Fibroblast of skin of left biceps (primary cell): ENCODE measurements around the gene OR52W1.

Experiments used
- DNase-seq, 2 experiments: peaks; one replicate each; pipeline ENCODE4 v3.0.0-alpha.2; 2013; ENCODE audit warnings: low read depth in 2 of 2

Gene OR52W1, protein sequence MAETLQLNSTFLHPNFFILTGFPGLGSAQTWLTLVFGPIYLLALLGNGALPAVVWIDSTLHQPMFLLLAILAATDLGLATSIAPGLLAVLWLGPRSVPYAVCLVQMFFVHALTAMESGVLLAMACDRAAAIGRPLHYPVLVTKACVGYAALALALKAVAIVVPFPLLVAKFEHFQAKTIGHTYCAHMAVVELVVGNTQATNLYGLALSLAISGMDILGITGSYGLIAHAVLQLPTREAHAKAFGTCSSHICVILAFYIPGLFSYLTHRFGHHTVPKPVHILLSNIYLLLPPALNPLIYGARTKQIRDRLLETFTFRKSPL

DNA sequence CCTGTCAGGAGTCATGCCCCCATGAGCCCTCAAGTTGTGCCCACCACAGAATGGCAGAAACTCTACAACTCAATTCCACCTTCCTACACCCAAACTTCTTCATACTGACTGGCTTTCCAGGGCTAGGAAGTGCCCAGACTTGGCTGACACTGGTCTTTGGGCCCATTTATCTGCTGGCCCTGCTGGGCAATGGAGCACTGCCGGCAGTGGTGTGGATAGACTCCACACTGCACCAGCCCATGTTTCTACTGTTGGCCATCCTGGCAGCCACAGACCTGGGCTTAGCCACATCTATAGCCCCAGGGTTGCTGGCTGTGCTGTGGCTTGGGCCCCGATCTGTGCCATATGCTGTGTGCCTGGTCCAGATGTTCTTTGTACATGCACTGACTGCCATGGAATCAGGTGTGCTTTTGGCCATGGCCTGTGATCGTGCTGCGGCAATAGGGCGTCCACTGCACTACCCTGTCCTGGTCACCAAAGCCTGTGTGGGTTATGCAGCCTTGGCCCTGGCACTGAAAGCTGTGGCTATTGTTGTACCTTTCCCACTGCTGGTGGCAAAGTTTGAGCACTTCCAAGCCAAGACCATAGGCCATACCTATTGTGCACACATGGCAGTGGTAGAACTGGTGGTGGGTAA, at the start of gene OR52W1:
Gene OR52W1 (plus strand): TSS at position 51 of the 637 bp plus-strand sequence. CDS start 0 bp downstream, at position 51.
- no peak for DNase-seq

DNA sequence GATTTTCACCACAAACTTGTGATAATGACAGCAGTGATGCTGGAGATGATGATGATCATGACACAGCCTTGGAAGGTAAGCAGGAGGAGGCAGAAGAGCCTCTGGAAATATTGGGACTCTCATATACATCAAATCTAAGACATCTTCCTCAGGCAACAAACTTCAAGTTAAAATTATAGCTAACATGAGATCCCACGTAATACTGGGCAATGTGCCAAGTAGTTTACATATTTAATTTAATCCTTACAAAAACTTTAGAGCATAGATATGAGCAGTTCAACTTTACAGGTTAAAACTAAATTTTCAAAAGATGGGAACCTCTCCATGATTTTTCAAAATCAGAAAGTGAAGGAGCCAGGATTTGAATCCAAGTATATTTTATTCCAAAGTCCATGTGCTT, 47.9 kb upstream of the OR52W1 start:
- no peak for DNase-seq

DNA sequence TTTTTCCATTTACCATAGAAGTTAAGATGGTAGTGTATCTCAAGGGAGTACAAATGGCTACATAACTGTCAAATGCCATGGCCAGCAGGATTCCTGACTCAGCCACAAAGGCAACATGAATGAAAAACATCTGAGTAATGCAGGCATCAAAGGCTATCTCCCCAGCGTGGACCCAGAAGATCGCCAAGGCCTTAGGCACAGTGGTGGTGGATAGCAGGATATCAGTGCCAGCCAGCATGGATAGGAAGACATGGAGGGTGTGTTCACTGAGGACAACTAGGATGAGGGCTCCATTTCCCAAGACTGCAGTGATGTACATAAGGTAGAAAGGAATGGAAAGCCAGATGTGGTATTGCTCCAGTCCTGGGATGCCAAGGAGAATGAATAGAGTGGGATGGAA, 46.9 kb upstream of the OR52W1 start:
- no peak for DNase-seq

DNA sequence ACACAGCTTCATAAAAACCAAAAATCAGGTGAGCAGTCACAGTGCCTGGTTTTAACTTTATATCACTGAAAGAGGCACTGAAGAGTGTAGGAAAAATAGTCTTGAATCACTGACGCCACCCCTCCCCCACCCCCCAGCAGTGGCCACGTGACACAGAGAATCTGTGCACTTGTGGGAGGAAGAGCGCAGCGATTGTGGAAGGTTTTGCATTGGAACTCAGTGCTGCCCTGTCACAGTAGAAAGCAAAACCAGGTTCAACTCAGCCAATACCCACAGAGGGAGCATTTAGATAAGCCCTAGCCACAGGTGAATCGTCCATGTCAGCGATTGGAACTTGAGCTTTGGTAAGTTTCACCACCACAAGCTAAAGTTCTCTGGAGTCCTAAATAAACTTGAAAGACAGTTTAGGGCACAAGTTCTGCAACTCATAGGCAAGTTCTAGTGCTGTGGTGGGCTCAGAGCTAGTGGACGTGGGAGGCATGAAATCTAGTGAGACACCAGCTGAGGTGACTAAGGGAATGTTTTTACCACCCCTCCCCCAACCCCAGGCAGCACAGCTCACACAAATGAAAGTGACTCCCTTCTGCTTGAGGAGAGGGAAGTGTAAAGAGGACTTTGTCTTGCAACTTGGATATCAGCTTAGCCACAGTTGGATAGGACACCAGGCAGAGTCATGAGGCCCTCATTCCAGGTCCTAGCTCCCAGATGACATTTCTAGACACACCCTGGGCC, 42.2 kb upstream of the OR52W1 start:
- no peak for DNase-seq

DNA sequence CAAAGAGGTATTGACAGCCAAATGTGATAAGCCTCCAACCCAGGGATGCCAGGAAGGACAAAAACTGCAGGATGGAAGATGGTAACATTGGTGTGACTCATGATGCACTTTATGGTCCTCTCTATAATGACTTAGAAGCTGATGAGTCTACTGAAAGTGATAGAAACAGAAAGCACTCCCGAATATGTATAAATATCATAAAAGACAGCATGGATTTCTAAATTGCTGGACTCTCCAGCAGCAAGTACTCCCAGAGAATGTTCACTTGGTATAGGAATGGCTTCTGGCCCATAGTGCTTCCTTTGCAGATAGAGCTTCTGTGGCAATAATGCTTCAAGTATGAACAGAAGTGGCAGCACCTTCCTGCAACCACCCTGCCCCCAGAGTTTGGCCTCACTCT, 28.8 kb upstream of the OR52W1 start, which contains the start of gene OR52B2:
Gene OR52B2 (minus strand): TSS at position 101 of the 400 bp plus-strand sequence. CDS start 0 bp downstream, at position 101.
- DNase-seq, result no peak

DNA sequence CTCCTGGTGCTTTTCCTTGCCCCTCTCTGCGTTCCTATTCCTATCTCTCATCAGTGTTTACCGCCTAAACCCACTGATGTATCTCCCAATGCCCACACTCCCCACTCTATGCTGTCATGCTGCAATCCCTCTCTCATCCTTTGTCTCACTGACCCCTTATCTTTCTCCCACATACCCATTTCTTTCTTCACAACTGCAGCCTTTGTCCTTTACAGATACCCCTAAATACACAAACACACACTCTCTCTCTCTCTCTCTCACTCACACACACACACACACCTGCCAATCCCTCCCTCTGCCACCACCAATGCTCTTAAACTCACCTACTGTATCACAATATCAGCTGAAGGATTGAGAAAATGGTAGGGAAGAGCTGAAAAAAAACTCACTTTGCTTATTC, 23.6 kb upstream of the OR52W1 start:
- DNase-seq, result no peak

DNA sequence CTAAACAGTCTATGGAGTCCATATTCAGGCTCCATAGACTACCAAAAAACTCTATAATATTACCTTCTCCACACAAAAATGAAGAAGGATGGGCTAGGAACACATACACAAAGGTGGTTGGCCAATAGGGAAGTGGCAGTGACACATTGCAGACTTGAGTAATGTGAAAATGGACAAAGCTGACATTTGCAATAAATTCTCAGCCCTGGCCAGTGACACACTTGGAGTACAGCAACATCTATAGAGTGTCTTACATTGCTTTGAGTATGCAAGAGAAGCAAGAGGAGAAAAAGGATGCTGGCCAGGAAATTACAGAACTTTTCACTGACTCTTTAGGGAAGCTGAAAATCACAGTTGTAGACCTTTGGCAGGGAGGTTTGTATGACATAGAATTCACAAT, 7.3 kb upstream of the OR52W1 start:
- DNase-seq, result no peak

DNA sequence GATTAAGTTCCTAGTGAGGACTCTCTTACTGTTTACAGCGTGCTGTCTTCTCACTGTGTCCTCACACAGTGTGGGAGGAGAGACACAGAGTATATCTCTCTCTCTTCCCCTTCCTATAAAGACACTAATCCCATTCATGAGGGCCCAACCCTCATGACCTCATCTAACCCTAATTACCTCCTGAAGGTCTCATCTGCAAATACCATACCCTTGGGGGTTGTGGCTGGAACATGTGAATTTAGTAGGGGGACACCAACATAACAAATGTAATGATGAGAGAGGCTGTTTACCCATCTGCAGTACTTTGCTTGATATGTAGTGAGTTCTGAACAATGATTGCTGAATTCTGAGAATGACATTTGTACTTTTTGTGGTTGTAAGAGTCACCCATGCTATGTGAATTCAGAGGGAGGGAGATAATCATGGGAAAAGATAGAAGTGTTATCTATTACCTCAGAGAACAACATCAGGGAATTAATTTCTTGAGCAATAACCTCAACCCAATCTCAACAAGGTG, 4.9 kb upstream of the OR52W1 start:
- DNase-seq, result no peak

DNA sequence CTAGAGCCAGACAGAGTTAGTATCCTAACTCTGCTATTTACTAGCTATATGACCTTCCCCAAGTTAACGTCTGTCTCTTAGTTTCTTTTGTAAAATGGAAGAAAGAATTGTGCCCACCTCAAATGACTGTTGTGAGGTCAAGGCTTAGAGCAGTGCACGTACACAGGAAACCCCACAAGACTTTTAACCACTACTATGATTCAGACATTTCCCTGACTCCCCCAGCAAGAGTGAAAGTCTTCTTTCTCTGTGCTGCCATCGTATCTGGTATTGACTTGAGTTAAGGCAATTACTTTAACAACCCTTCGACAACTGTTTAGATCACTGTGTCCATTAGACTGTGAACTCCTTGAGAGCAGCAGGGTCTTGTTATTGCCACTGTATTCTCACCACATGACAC, 2.6 kb upstream of the OR52W1 start:
- DNase-seq, result no peak

DNA sequence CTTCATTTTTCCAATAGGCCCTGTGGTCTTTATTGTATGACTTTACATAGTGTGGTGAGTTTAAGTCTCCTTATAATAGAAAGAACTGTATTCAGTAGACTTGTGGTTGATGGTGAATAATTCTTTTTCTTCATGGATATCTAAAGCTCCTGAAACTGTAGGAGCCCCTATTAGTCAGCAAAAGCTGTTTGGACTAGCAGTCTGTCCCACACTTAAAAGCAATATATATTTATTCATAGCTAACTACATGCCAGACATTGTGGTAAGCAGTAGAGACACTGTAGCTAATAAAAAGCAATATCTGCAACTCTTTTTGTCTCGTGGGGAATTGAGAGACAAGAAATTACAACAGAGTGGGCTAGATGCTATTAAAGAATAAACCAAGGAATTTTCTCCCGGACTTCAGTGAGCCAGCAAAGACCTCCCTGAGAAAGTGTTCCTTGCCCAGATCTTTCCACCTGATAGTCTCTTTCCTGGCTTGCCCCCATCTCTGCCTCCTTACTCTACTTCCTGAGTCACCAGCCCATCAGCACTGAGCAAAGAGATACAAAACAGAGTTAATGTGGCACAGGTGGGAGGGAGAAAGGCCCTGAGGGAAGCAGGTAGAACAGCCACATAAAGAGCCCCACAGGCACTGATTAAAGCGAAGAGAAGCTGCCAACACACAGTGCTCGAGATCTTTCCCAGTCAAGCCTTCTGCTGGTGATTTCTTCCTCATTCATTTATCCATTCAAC, 1.4 kb upstream of the OR52W1 start:
- DNase-seq, result no peak

DNA sequence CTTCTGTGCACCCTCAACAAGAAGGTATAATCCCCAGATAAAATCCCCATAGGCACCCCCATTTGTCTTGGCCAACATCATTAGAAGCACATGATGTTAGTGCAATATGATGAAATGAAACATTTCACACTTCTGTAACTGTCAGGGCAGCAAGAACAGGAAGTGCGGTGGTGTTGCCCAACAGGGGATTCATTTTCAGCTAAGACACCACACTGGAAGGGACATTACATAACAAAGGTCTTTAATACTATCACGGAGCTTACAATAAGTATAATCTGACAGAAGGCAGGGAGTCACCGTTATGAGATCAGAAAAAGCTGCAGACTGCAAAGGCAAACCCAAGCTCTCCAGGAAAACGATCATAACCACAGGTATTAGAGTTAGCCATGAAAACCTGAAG, 2.0 kb downstream of the OR52W1 start:
- no peak for DNase-seq

DNA sequence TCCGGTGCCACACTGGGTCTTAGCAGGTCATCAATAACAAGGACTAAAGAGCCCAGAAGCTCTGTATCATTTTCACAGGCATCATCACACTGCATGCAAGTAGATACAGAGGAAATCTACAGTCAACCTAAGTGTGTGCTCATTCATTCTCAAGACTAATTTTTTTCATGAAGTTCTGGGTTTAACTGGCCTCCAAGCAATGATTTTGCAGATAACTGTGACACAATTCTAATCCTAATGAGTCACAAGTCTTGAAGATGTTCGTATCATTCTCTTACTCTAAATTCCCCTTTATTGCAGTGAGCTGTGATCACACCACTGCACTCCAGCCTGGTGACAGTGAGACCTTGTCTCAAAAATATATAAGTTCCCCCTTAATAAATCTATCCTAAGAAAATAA, 2.5 kb downstream of the OR52W1 start:
- DNase-seq, result no peak

DNA sequence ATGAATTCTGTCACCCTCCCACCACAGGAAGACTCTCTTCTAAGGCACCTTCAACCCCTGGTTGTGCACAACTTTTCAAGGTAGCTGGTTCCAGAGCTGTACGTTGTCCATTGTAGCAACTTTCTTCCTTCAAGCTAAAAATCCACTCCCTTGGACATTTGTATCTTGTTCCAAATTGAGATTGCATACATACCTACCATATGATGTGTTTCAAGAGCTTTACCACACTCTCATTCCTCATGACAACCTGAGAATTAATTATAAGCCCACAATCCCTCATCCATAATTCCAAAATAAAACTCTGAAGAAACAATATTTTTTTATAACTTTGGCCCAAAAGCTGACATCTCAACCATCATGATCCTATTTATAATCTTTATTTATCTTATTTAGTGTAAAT, 3.0 kb downstream of the OR52W1 start:
- DNase-seq, result no peak

DNA sequence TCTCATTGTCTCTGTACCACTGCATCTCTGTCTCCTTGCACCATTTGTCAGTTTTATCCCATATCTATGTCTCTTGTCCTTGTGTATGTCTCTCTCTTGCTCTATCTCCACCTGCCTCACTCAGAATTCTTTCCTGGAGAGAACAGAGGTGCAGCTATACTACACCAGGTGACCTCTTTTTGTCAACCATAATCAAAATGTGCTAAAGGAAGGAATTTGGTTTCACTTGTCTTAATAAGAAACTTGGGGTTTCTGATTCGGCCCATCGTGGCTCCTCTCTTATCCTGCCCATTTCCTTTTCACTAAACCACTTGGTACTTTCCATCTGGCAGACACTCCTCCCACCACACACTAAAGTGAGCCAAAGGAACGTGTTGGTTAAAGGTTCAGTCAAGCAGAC, 4.3 kb downstream of the OR52W1 start:
- no peak for DNase-seq

DNA sequence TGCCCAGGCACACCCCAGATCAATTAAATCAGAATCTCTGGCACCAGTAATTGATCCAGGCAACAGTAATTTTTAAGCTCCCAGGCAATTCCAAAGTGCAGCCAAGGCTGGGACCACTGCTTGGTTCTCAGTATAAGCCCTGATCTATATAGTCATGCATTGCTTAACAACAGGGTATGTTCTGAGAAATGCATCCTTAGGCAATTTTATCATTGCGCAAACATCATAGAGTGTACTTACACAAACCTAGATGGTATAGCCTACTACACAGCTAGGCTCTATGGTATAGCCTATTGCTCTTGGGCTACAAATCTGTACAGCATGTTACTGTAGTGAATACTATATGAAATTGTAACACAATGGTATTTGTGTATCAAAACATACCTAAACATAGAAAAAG, 5.7 kb downstream of the OR52W1 start:
- no peak for DNase-seq

DNA sequence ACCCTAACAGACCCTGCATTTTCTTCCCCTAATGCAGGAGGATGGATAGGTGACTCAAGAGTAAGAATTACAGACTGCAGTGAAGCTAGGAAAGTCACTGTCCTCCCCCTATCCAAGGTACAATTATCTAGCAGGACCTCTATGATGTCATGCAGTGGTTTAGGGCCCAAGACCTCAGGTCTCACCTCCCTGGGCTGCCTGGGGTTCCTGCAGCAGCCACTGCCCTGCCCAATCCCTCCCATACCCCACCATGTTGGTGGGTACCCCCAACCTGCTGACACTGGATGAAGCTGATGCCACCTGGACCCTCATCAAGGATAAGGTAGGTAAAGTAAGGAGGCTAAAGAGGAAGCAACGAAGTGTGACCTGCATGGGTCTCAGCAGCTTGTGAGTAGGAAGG, 6.3 kb downstream of the OR52W1 start, which contains the start of gene C11orf42:
Gene C11orf42 (plus strand): TSS at position 192 of the 400 bp plus-strand sequence. CDS start 59 bp downstream, at position 251.
- DNase-seq, result no peak

DNA sequence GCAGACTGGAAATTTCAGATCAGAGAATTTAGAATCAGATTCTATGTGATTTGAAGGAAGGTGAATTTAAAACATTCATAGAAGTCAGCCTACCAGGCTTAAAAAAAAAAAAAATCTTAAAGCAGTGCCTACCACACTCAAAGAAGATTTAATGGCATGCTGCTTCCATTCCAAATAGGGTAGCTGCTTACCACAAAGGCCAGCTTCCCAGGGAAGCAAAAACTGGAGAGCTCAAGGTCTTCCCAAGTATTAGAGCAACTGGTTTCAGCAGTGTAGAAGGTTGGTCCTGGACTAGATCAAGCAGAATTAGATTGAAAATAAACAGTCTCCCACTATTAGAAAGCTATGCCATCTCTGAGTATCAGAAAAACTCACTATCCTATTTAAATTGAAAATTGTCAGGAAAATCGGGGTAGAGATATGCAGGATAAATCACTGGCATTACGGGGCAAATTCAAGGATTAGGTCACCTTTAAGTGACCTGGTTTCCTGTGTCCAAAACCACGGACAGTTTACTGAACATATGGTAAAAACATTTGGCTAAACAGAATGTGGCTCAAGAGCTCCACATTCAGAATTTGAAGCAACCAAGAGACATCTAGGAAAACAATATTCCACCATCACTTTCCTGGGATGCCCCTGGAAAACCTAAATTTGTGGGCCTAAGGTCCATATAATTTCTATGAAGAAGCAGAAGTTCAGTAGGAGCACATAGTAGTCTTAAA, 7.6 kb downstream of the OR52W1 start:
- no peak for DNase-seq

DNA sequence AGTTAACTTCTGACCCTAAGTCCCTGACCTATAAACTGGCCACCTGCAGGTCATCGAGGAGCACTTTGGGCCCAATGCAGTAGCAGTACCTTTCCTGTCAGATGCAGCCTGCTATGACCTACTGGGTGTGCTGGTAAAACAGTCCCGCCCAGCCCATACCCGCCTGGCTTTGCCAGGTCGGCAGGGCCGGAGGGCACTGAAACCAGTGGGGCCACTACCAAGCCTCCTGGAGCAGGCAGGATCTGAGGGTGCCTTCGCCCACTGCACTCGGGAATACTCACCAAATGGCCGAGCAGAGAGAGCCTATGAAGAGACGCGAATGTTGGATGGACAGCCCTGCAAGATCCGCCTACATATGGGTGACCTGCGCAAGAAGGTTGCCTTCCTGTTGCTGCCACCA, 10.8 kb downstream of the OR52W1 start:
- no peak for DNase-seq

DNA sequence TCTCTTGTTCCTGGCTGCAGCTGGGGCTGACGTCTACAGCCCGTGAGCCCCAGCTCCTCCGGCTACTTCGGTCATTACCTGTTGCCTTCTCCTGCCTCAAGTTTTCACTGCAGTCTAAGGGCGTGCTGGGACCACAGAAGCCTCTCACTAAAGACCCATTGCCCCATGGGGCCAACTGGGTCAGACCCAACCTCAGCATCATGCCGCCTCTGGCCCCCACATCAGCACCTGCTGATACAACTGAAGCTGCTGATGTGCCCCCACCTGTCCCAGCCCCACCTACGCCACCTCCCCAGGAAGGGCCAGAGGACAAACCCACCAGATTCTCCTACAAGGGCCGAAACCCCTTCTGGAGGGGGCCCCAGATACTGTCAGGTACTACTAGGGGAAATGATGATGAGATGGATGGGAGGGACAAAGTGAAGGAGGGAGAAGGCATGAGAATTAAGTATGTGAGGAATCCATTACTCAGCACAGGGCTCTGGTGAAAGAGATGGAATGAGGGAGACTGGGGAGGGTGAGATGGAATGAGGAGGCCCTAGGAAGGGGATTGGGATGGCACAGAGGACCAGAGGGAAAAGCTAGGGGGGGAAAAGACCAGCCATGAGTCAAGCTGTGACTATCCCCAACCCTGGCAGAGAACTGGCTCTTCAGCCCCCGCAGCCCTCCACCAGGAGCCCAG, 11.4 kb downstream of the OR52W1 start:
- DNase-seq, result no peak

DNA sequence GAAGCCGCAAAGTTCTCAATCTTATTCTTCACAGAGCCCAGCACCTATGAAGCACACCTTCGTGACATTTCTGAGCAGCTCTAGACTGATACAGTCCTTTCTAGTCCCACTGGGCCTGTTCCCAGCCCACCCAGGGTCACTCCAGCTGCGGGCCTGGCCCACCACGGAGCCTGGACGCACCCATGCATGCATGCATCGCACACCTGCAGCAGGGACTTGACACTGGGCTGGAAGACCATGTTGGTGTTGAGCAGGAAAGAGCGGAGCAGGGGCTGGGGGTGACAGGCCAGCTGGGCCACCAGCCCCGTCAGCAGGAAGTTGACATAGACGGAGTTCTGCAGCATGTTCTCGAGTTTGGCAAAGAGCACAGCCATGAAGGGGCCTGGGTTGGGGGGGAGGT, 15.5 kb downstream of the OR52W1 start:
- DNase-seq, result no peak

DNA sequence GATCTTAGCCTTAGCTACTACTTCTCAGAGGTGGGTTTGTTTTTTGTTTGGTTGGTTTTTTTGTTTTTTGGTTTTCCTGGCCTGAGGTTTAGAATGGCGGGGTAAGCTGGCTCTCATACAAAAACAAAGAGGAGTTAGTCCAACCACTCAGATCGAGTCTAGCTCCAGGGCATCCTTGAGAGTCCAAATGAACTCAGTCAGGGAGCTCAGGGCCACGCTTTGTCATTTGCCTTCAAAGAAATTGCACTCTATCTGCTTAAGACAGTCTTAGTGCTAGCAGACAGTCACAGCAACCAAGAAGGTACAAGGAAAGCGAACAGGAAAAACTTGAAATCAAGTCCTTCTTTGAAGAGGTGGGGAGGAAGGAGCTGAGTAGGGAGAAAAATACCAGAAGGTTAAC, 17.5 kb downstream of the OR52W1 start:
- no peak for DNase-seq
